Measurements from ENCODE around the gene GTF2H2.
"Not testable (repeated sequence)": the region's sequence is repeated elsewhere in the genome, so short reads cannot be mapped to it uniquely, and the experiment has no call there.

GTF2H2 gene

DNA sequence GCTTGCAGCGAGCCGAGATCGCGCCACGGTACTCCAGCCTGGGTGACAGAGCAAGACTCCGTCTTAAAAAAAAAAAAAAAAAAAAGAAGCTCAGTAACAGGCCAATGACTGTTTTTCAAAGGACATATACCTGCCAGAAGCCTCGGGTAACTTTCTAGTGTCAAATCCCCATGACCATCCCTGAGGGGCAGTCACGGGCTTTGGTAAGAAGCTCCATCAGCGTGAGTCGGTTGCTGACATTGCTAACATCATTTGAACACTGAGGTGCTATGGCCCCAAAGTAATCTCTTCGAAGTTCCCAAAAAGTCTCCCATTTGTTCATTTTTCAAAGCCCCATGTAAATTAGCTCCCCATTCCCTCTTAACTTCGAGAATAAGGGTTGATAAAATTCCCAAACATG is 53.9 kb downstream of the GTF2H2 start:
- DNase-seq (ENCODE audit: low read depth, low spot score): no peak

DNA sequence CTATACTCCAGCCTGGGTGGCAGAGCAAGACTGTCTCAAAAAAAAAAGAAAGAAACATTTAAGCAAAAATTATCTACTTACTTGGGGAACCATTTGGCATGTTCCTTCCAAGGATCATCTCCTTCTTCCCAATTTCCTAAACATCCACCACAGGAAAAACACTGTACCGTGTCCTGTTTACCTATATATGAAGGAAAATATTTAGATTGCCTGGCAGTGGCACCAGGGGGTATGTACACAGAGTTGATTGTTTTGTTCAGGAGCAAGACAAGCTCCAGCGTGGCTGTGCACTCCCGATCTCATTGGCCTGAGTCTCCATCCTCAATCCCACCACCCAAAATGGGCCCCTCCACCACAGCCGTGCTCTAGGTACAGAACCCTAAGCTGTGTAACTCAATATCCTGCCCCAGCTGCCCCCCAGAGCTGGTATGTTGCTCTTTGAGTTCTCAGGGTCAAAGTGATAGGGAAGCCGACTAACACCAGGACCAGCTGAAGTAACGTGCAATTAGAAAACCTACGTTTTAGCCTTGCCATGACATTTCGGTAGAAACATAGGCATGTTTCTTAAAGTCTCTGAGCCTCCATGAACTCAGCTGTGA is 56.2 kb downstream of the GTF2H2 start:
- no peak for DNase-seq (ENCODE audit: low read depth, low spot score)

DNA sequence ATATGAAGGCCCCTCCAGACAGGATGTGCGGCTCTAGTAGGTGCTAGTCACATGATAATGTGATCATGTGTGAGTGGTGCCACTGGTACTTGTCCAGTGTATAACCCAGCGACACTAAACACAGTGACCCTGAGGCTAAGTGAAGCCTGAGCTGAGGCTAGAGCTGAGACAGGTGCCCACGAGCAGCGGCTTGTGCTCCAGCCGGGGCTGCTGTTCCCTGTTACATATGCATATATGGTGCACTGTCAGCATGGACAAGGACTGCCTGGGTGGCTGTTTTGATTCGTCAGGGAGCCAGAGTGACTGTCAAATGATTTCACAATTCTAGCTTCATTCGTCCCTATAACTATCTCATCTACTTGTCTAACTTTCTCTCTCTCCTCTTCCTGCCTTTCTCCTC is 60.5 kb downstream of the GTF2H2 start:
- not testable (repeated sequence) for DNase-seq (ENCODE audit: low read depth, low spot score)

Measured in smooth muscle cell of the brain vasculature (primary cell).